HepG2 (cell line): ENCODE results near the gene SAMD4A. TPM values are rescaled to one million over a fixed set of nuclear protein-coding genes. Genes with fewer than 3 reads are reported as not detected.

Source experiments
- ATAC-seq: fragments of 200-7000 bp; cut with Tn5 transposase; 3 replicates; pipeline ENCODE4 v1.9.1; 2020; ENCODE audit warnings: mild to moderate bottlenecking, moderate library complexity
- BruUV-seq: library from RNA; stranded (reverse); fragments of 400-500 nt; replicated peaks from 2 replicates; lab custom pipeline; 2021; lab: Mats Ljungman, UMichigan
- CTCF ChIA-PET: fragments of 300-600 bp; formaldehyde crosslinking; extraction: SDS; loops from one replicate; lab custom pipeline; 2021; ENCODE audit warnings: low total read pairs, inconsistent platforms, low intra/inter-chr PET ratio; lab: Yijun Ruan, JAX
- POLR2A ChIA-PET: fragments of 350-600 bp; sonication (Branson Sonifier 250); formaldehyde crosslinking; loops from one replicate; lab custom pipeline; 2020; ENCODE audit warnings: antibody characterized with exemption, inconsistent platforms; lab: Yijun Ruan, JAX
- DNase-seq: peaks from one replicate; pipeline ENCODE4 v3.0.0-alpha.2; 2015; ENCODE audit warnings: low spot score
- FAIRE-seq: peaks from 3 replicates; lab custom pipeline; 2011; peaks lifted over from hg19 to GRCh38; lab: Jason Lieb, UNC
- H2AFZ ChIP-seq: one replicate; pipeline ENCODE4 v1.6.1; 2011; ENCODE audit warnings: low read length, inconsistent platforms
- H3K27ac ChIP-seq: fragments of 300-600 bp; 3 replicates; pipeline ENCODE4 v1.8.0; 2011; ENCODE audit warnings: mixed run types, mild to moderate bottlenecking, mixed read lengths, low read length, inconsistent platforms; ENCODE audit not compliant: insufficient read depth; ENCODE audit errors: extremely low read length
- H3K27me3 ChIP-seq, 2 experiments: fragments of 200-600 bp in 1 of 2; 2 replicates in 1 of 2; 3 replicates in 1 of 2; pipeline versions ENCODE4 v1.6.0 to v1.8.0; 2011; ENCODE audit warnings: low read length in 2 of 2, mild to moderate bottlenecking in 2 of 2, moderate library complexity in 2 of 2, inconsistent platforms in 1 of 2; ENCODE audit not compliant: insufficient read depth in 2 of 2, control insufficient read depth in 1 of 2
- H3K36me3 ChIP-seq, 2 experiments: fragments of 200-600 bp in 1 of 2; replicated peaks in 1 of 2; 2 replicates in 1 of 2; 3 replicates in 1 of 2; pipeline versions ENCODE4 v1.5.1 to v1.8.0; 2011; ENCODE audit warnings: low read length in 2 of 2, inconsistent platforms in 1 of 2; ENCODE audit not compliant: insufficient read depth in 2 of 2, control insufficient read depth in 1 of 2
- H3K4me1 ChIP-seq: 2 replicates; pipeline ENCODE4 v1.5.1; 2012; ENCODE audit warnings: low read length, inconsistent platforms; ENCODE audit not compliant: insufficient read depth
- H3K4me2 ChIP-seq: 2 replicates; pipeline ENCODE4 v1.6.0; 2011; ENCODE audit warnings: low read depth, low read length, inconsistent platforms
- H3K4me3 ChIP-seq, 3 experiments: fragments of 200-600 bp in 1 of 3; sonication (generic), shearing (Covaris generic) in 1 of 3; replicated peaks in 1 of 3; 2 replicates each; pipeline ENCODE4 v1.5.1; 2011 to 2016; ENCODE audit warnings: low read length in 3 of 3, inconsistent platforms in 2 of 3, low read depth in 2 of 3, mild to moderate bottlenecking in 2 of 3, control low read depth in 1 of 3, mixed read lengths in 1 of 3; ENCODE audit not compliant: insufficient read depth in 1 of 3
- H3K79me2 ChIP-seq: one replicate; pipeline ENCODE4 v1.6.1; 2011; ENCODE audit warnings: low read length, inconsistent platforms; ENCODE audit not compliant: insufficient read depth
- H3K9ac ChIP-seq: 2 replicates; pipeline ENCODE4 v1.6.0; 2011; ENCODE audit warnings: mild to moderate bottlenecking, low read depth, low read length, inconsistent platforms; ENCODE audit not compliant: insufficient read depth
- H3K9me3 ChIP-seq: 2 replicates; pipeline ENCODE4 v1.5.1; 2012; ENCODE audit warnings: mild to moderate bottlenecking, low read length
- H4K20me1 ChIP-seq: 2 replicates; pipeline ENCODE4 v1.6.0; 2011; ENCODE audit warnings: inconsistent platforms, mild to moderate bottlenecking, low read length, moderate library complexity; ENCODE audit not compliant: insufficient read depth
- AGO2 ChIP-seq: fragments of 200-400 bp; formaldehyde crosslinking; optimal IDR thresholded peaks from 2 replicates; pipeline ENCODE3; 2017; ENCODE audit warnings: mild to moderate bottlenecking, low read depth, low read length, moderate library complexity
- RBM39 ChIP-seq: fragments of 200-400 bp; formaldehyde crosslinking; IDR thresholded peaks from one replicate; pipeline ENCODE4 v1.6.1; 2018; ENCODE audit warnings: antibody characterized with exemption, mild to moderate bottlenecking, low read depth, low read length; ENCODE audit not compliant: poor library complexity, severe bottlenecking
- ZBTB7B ChIP-seq: sonication (generic); formaldehyde crosslinking; IDR thresholded peaks from 2 replicates; pipeline ENCODE4 v1.4.0; 2020; ENCODE audit warnings: missing genetic modification reagents
- ZNF609 ChIP-seq: sonication (generic); formaldehyde crosslinking; IDR thresholded peaks from 2 replicates; pipeline ENCODE4 v1.4.0; 2020; ENCODE audit warnings: mild to moderate bottlenecking, missing genetic modification reagents, borderline replicate concordance
- ZNF629 ChIP-seq: sonication (generic); formaldehyde crosslinking; conservative IDR thresholded peaks from 2 replicates; pipeline ENCODE4 v1.5.0; 2020; ENCODE audit warnings: missing genetic modification reagents
- WGBS: methylation state at CpG from one replicate; pipeline ENCODE4 v1.1.6; 2017; ENCODE audit warnings: low lambda C conversion rate; 5-methylcytosine and 5-hydroxymethylcytosine counted together
- in situ Hi-C: cut with HindIII; loops from 2 replicates; pipeline ENCODE4 v1.10.0; 2017; ENCODE audit warnings: low pct_unique_long_range_greater_than_20kb; ENCODE audit not compliant: extremely low pct_ligation_motif_present
- intact Hi-C: fragments of 100-400 bp; cut with micrococcal nuclease; formaldehyde crosslinking; loops from one replicate; pipeline ENCODE4 v1.10.0; 2022; ENCODE audit not compliant: unreplicated experiment
- polyA plus RNA-seq, 8 experiments: library from polyadenylated mRNA; depleted of rRNA in 3 of 8; stranded (reverse) in 7 of 8; unstranded in 1 of 8; fragments of >200 nt; fragmentation: Illumina TruSeq in 4 of 8; extraction: Trizol in 4 of 8; gene quantifications; 2 replicates each; pipeline versions ENCODE4 v1.2.1 to v1.2.3, GENCODE V29; 2011 to 2016; ENCODE audit warnings: low read depth in 4 of 8, missing spikeins in 1 of 8, mixed read lengths in 1 of 8; ENCODE audit not compliant: insufficient read depth in 1 of 8
- total RNA-seq, 5 experiments: library from RNA; depleted of rRNA; stranded (reverse); fragments of >200 nt; fragmentation: Illumina TruSeq; extraction: Trizol; gene quantifications; 2 replicates each; pipeline ENCODE4 v1.2.3, GENCODE V29; 2016; ENCODE audit warnings: low read depth in 1 of 5

The SAMD4A gene
- total and polyA plus RNA-seq, 2 of the 13 experiments (the other 11 are each of a cell fraction or from before 2014, with no cell fraction given), result 11.8 to 13.0 TPM

GRCh38 chr14:54681811-54682261 is 114.9 kb downstream of the SAMD4A start:
- Histone ChIP-seq H3K9me3 (no peaks in the 10 kb centered on the region), H3K27ac (no peak overlapping the region), H3K4me2 (no peak overlapping the region), H3K27me3 (no peaks in the 10 kb centered on the region), H3K79me2 (peaks cover 18% of the 10 kb centered on the region), H3K9ac (no peak overlapping the region), H3K4me3 (no peak overlapping the region), H4K20me1 (peaks cover 3% of the 10 kb centered on the region; the same call in 1 of the 2 replicates), H3K4me1 (no peaks in the 10 kb centered on the region), H3K36me3 (peaks cover 2 to 17% of the 10 kb centered on the region in 2 experiments; a peak in 4 of 5 replicates), H2AFZ (no peak overlapping the region)
- ATAC-seq, result no peak
- ChIA-PET POLR2A (no interaction called here), CTCF (no interaction called here)
- no TSS peak for BruUV-seq
- DNase-seq, result no peak
- no peak for FAIRE-seq
- TF ChIP-seq AGO2 (no peak), RBM39 (no peak), ZNF629 (no peak), ZNF609 (CRISPR knock-in tag) (no peak), ZBTB7B (CRISPR knock-in tag) (no peak)
- WGBS, result 90% methylated on average over 4 of the region's 4 CpGs
- intact Hi-C loops, result no loop called here
- in situ Hi-C loops, result no loop called here
